Endothelial cell of coronary artery (primary cell): Measurements from ENCODE around the gene FLT4. TPM values are rescaled to one million over a fixed set of nuclear protein-coding genes. Genes with fewer than 3 reads are reported as not detected.

Source experiments
- total RNA-seq: library from RNA; depleted of rRNA; stranded (reverse); fragments of >200 nt; gene quantifications from 2 replicates; pipeline ENCODE4 v1.2.3, GENCODE V29; 2014

FLT4 gene
- total RNA-seq = 5.5 and 10.6 TPM in 2 replicates

DNA sequence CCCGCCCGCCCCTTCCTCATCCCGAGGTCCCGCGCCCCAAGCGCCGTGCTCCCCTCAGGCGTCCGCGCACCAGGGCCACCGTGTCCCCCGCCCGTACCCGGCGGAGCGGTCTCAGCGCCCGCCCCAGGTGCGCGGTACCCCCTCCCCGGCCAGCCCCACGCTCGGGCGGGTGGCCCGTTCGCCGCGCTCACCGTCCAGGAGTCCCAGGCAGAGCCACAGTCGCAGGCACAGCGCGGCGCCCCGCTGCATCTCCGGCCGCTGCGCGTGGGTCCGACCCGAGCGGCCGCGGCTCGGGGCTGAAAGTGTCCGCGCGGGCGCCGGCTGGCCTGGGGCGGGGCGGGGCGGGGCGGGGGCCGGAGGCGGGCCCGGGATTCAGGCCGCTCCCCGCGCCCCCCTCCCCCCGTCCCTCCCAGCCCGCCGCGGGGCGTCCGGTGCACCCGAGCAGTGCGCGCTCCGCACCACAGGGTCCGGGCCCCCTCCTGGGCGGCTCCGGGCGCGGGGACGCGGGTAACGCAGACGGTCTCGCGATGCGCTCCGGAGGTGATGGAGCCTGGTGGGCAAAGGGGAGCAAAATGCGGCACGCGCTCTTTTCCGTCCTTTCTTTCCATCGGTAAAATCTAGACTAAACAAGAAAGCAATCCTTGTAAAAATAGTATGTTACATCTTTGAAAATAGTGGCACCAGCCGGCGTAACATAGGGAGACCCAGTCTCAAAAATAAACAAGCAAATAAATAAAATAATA is at the start of gene FLT4:
Gene FLT4 (minus strand): TSS at position 304 of the 743 bp plus-strand sequence. CDS start 55 bp downstream, at position 249.

DNA sequence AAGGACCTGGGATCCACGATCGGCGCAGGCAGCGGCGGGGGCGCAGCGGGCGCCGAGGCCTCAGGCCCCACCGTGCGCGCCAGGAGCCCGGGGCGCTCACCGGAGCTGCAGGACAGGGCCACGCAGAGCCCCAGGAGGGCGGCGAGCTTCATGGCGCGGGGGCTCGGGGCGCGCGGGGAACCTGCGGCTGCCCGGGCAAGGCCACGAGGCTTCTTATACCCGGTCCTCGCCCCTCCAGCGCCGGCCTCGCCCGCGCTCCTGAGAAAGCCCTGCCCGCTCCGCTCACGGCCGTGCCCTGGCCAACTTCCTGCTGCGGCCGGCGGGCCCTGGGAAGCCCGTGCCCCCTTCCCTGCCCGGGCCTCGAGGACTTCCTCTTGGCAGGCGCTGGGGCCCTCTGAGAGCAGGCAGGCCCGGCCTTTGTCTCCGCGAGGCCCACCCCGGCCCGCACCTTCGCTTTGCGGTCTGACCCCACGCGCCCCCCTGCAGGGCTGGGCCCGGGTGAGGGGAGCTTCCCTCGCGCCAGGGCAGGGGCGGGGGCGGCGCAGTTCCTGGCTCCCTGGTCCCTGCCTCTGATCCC is 58.0 kb downstream of the FLT4 start, which contains the start of gene SCGB3A1:
Gene SCGB3A1 (minus strand): TSS at position 189 of the 577 bp plus-strand sequence. CDS start 37 bp downstream, at position 152.

Other genes with a start within 250 kb of the FLT4 start
- gene CNOT6, start 155.2 kb downstream of the FLT4 start, total RNA-seq = 14.5 and 15.8 TPM in 2 replicates
- gene SCGB3A1, start 58.1 kb downstream of the FLT4 start, total RNA-seq = not detected in 2 replicates
- not detected in 2 replicates for gene OR2Y1, start 90.5 kb upstream of the FLT4 start, total RNA-seq
- gene MGAT1, start 153.2 kb upstream of the FLT4 start, total RNA-seq = 67.2 and 87.7 TPM in 2 replicates
- gene ZFP62, start 211.7 kb upstream of the FLT4 start, total RNA-seq = 19.1 and 19.8 TPM in 2 replicates
- not detected in 2 replicates for gene BTNL8, start 249.6 kb upstream of the FLT4 start, total RNA-seq